ENCODE data around the gene GJA3.

GRCh38 chr13:20090349-20090748 lies 70.5 kb downstream of the GJA3 start:
- TF ChIP-seq, protein P1, sequence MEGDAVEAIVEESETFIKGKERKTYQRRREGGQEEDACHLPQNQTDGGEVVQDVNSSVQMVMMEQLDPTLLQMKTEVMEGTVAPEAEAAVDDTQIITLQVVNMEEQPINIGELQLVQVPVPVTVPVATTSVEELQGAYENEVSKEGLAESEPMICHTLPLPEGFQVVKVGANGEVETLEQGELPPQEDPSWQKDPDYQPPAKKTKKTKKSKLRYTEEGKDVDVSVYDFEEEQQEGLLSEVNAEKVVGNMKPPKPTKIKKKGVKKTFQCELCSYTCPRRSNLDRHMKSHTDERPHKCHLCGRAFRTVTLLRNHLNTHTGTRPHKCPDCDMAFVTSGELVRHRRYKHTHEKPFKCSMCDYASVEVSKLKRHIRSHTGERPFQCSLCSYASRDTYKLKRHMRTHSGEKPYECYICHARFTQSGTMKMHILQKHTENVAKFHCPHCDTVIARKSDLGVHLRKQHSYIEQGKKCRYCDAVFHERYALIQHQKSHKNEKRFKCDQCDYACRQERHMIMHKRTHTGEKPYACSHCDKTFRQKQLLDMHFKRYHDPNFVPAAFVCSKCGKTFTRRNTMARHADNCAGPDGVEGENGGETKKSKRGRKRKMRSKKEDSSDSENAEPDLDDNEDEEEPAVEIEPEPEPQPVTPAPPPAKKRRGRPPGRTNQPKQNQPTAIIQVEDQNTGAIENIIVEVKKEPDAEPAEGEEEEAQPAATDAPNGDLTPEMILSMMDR (IDR thresholded peaks at IDR 0.05; ENCODE audit: low read length) = peak; percentile 13; the same call in 1 of the 2 replicates
- no peak for TF ChIP-seq EZH2 (IDR thresholded peaks at IDR 0.05; ENCODE audit: borderline replicate concordance, low read length)

Measured in OCI-LY1 (cell line).